H7 (cell line): Measurements from ENCODE around the gene AVPI1. TPM values are rescaled to one million over a fixed set of nuclear protein-coding genes. Genes with fewer than 3 reads are reported as not detected.
"Not testable (repeated sequence)": the region's sequence is repeated elsewhere in the genome, so short reads cannot be mapped to it uniquely, and the experiment has no call there.

Experiments used
- DNase-seq: peaks from one replicate; pipeline ENCODE4 v3.0.0; 2012
- H3K27me3 ChIP-seq: 2 replicates; pipeline ENCODE4 v1.6.0; 2011; ENCODE audit warnings: mild to moderate bottlenecking, low read length; ENCODE audit not compliant: control insufficient read depth, insufficient read depth
- H3K36me3 ChIP-seq: replicated peaks from 2 replicates; pipeline ENCODE4 v1.5.1; 2011; ENCODE audit warnings: low read length; ENCODE audit not compliant: control insufficient read depth, insufficient read depth
- H3K4me3 ChIP-seq: 2 replicates; pipeline ENCODE4 v1.5.1; 2011; ENCODE audit warnings: low read depth, mild to moderate bottlenecking, control low read depth, low read length, moderate library complexity; ENCODE audit not compliant: insufficient read depth
- total RNA-seq: library from RNA; depleted of rRNA; stranded (reverse); fragments of >200 nt; shearing (Covaris generic); gene quantifications from 2 replicates; pipeline ENCODE4 v1.2.3, GENCODE V29; 2014

AVPI1 gene
- total RNA-seq, 1 experiment from 2014 or later = 10.6 TPM

DNA sequence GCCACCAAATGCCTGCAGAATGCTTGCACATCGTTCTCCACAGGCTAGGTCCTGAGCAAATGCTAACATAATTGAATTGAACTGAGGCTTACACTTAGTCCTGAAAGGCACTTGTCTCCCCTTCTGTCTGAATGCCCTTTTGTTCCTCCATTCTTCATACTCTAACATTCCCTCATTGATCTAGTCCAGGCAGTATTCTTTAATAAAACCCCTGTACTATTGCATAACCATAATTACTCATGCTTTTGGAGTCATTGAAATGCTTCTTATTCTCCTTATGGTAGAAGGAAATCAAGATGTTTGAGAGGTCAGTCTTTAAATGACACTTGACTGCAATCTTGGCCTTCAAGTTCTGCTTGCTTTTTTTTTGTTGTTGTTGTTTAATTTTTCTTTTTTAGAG lies 39.5 kb downstream of the AVPI1 start:
- DNase-seq = no peak
- Histone ChIP-seq H3K4me3 (no peak overlapping the region), H3K27me3 (no peaks in the 10 kb centered on the region), H3K36me3 (peaks cover 20% of the 10 kb centered on the region)

DNA sequence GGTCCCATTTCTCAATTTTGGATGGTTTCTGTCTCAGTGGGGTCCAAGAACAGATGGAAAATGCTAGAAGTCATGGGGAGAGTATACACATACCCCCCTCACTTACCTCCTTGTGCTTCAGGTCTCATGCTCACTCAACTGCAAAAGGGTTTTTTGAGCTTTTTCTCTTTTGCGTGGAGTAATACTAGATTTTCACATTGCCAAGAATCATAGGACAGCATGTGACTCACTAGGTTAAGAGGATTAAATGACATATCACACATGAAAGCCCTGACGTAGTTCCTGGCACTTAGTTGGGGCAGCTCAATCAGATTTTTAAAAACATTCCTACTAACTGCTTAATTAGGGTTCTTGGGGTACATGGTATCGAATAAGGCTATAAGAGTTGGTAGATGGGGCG lies 42.1 kb downstream of the AVPI1 start:
- DNase-seq = no peak
- H3K4me3 ChIP-seq = no peak overlapping the region
- peaks cover 7% of the 10 kb centered on the region for H3K36me3 ChIP-seq
- H3K27me3 ChIP-seq = no peaks in the 10 kb centered on the region

DNA sequence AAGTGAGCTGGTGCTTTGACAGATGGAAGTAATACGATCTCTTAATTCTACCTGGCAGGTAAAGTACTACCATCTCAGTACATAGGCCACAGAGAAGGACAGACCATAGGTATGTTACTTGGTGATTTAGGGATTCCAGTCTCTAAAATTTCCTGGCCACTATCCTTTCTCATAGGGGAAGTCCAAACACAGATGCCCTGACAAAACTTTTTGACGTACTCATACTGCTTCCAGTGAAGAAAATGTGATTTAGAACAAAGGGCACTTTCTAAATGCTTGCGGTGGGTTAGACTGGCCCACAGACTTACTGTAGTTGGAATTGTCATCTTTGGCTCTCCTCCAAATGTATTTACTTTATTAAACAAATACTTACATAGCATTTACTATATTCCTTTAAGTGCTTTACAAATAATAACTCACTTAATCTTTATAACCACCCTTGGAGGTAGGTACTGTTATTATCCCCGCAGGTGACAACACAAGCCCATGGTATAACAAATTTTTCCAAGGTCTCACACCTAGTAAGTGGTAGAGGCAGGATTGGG lies 43.5 kb downstream of the AVPI1 start:
- Histone ChIP-seq H3K4me3 (no peak overlapping the region), H3K36me3 (peaks cover 7% of the 10 kb centered on the region), H3K27me3 (no peaks in the 10 kb centered on the region)
- DNase-seq = no peak

DNA sequence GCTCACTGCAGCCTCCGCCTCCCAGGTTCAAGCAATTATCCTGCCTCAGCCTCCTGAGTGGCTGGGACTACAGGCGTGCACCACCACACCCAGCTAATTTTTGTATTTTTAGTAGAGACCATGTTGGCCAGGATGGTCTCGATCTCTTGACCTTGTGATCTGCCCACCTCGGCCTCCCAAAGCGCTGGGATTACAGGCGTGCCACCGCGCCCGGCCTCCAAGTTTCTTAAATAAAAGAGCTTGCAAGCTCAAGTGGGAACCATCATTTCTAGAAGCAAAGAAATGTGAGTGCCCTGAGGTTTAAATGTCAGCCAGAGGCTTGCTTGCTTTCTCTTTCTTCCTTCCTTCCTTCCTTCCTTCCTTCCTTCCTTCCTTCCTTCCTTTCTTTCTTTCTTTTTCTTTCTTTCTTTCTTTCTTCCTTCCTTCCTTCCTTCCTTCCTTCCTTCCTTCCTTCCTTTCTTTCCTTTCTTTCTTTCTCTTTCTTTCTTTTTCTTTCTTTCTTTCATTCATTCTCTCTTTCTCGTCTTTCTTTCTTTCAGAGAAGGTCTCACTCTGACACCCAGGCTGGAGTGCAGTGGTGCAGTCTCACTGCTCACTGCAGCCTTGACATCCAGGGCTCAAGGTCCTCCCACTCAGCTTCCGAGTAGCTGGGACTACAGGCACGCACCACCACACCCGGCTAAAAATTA lies 44.4 kb downstream of the AVPI1 start:
- not testable (repeated sequence) for H3K4me3 ChIP-seq, H3K27me3 ChIP-seq, H3K36me3 ChIP-seq, DNase-seq

DNA sequence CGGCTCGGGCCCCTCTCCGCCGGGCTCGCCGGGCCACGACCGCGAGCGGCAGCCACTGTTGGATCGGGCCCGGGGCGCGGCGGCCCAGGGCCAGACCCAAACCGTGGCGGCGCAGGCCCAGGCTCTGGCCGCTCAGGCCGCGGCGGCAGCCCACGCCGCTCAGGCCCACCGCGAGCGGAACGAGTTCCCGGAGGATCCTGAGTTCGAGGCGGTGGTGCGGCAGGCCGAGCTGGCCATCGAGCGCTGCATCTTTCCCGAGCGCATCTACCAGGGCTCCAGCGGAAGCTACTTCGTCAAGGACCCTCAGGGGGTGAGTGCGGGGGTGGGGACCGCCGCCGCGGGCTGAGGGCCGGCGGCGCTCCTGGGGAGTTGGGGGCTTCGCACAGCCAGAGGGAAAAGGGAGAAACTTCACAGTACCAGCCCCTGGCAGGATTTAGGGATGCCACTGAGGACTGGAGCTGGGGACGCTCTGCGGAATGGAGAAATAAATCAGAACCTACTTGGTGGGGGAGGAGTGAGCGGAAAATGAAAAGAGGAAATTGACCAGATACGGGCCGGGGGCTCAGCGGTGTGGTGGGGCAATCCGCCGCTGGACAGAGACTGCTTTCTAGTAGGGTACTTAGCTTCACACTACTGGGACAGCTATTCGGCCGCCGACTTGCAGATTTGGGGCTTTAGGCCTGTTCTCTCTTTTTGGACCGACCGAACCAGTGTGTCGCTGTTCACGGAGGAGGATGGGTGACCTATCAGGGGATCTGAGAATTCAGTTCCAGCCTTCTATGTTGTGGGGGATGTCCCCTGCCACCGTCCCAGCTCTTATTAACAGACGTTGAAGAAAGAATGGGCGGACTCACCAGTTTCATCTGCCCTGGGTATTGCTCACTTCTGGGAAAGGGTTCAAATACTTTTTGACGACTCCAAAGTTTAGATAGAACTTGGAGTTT lies 45.9 kb downstream of the AVPI1 start:
- H3K4me3 ChIP-seq = peak overlapping the region; percentile 70
- H3K27me3 ChIP-seq = no peaks in the 10 kb centered on the region
- H3K36me3 ChIP-seq = peaks cover 7% of the 10 kb centered on the region
- peak; percentile 83 for DNase-seq

DNA sequence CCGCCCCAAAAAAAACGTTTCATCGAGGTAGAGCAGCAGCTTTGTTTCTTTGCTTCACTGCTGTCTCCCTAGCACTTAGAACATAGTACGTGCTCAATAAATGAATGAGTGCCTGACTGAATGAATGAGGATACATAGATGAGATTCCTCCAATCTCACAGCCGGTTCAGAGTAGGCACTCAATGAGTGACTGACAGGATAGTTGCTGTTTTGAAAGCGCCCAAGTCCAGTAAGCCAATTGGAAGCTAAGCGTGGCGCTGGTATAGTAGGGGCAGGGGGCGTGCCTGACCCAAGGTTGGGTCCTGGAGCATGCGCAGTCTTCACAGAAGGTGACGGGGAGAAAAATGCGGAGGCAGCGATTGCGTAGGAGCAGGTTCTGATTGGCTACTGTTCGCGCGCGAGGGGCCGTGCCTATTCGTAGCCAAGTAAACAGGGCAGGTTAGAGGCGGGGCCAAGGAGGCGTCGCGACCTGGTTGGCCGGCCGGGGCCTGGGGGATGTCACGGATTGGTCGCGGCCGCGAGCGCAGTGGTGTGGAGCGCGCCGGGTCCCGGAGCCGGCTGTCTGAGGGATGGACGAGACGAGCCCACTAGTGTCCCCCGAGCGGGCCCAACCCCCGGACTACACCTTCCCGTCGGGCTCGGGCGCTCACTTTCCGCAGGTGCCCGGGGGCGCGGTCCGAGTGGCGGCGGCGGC lies 46.7 kb downstream of the AVPI1 start, which contains the start of gene PI4K2A:
Gene PI4K2A, plus strand, starts transcription at position 498 of the 694 bp plus-strand sequence. Its CDS starts 72 bp downstream, at position 570.
- DNase-seq = peak; percentile 98
- peaks cover 7% of the 10 kb centered on the region for H3K36me3 ChIP-seq
- no peaks in the 10 kb centered on the region for H3K27me3 ChIP-seq
- peak within 1 kb of the TSS; percentile 70 for H3K4me3 ChIP-seq

DNA sequence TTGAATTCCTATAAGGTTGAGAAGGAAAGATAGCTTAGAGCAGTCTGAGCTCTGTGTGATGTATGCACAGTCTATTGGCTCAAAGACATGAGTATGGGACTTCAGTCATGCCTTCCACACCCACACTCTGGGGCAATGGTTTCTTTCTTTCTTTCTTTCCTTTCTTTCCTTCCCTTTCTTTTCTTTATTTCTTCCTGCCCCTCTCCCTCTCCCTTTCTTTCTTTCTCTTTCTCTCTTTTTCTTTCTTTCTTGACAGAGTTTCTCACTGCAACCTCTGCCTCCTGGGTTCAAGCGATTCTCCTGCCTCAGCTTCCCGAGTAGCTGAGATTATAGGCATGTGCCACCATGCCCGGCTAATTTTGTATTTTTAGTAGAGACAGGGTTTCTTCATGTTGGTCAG lies 48.0 kb downstream of the AVPI1 start:
- DNase-seq = not testable (repeated sequence)

DNA sequence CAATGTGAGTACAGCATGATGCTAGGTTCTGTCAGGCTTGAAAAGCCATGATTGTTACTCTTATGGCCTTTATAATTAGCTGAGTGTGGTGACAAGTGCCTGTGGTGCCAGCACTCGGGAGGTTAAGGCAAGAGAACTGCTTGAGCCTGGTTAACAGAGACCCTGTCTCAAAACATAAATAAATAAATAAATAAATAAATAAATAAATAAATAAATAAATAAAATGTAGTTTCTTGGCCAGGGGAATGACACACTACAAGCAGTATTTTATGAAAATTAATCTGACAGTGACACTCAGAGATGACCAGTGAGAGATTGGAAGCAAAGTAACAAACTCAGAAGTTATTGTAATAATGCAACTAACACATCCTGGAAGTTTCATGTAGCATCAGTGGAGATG lies 51.5 kb downstream of the AVPI1 start:
- Histone ChIP-seq H3K27me3 (no peaks in the 10 kb centered on the region), H3K4me3 (no peak overlapping the region), H3K36me3 (no peaks in the 10 kb centered on the region)
- DNase-seq = no peak

More for the DNA sequence above, 48.0 kb downstream of the AVPI1 start:
- not testable (repeated sequence) for H3K36me3 ChIP-seq, H3K4me3 ChIP-seq, H3K27me3 ChIP-seq

DNA sequence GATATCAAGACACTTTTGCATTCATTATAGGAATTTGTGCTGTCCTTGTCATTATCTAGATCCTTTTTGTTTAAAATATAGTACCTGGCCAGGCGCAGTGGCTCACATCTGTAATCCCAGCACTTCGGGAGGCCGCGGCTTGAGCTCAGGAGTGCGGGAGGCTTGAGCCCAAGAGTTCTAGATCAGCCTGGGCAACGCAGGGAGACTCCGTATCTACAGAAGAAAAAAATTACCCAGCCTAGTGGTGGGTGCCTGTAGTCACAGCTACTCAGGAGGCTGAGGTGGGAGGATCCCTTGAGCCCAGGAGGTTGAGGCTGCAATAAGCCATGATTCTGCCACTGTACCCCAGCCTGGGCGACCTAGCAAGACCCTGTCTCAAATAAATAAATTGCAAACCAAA lies 53.1 kb downstream of the AVPI1 start:
- DNase-seq = no peak
- peak overlapping the region; percentile 83 for H3K4me3 ChIP-seq
- H3K27me3 ChIP-seq = no peaks in the 10 kb centered on the region
- H3K36me3 ChIP-seq = no peaks in the 10 kb centered on the region

DNA sequence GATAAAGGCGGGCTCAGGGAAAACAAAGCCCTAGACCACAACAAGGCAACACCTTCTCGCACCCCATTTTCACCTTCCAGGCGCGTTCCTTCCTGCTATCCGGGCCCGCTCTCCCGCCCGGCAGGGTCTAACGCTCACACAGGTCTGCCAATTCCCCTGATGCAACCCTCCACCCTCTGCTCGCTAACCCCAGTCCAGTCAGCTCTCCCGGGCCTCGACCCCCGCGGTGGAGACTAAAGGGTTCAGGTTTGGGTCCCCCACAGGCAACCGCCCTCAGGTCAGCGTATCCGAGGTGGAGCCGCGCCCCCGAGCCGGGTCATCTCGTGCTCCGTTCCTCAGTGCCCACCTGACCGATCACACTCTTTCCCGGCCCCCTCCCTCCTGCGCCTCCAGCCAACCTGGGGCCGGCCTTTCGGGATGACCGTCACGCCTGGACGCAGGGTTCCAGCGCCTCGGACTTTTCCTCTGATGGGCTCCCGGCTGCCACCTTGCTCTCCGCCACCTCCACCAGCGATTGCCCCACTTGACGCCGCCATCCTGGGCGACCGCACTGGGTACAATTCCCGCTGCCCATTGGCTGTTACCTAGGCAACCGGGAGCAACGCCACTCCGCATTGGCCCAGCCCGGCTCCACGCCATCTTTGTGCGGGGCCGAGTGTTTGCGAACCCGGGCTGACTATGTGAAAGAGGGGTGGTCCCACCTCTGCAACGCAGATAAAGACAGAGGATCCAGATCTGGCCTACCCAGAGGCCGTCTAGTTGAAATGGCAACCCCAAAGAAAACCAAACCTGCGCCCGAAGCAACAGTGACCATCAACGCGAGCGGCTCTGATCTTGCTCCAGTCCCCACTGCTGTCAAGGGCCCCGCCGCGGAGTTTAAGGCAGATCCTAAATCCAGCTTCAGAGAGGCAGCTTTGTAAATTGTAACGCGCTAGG lies 53.8 kb downstream of the AVPI1 start, which contains the start of gene MORN4:
Gene MORN4, minus strand, starts transcription at position 552 of the 936 bp plus-strand sequence. CDS start 13,847 bp downstream, outside the sequence.
- no peaks in the 10 kb centered on the region for H3K27me3 ChIP-seq
- DNase-seq = peak; percentile 93
- no peaks in the 10 kb centered on the region for H3K36me3 ChIP-seq
- H3K4me3 ChIP-seq = peak within 1 kb of the TSS; percentile 83

DNA sequence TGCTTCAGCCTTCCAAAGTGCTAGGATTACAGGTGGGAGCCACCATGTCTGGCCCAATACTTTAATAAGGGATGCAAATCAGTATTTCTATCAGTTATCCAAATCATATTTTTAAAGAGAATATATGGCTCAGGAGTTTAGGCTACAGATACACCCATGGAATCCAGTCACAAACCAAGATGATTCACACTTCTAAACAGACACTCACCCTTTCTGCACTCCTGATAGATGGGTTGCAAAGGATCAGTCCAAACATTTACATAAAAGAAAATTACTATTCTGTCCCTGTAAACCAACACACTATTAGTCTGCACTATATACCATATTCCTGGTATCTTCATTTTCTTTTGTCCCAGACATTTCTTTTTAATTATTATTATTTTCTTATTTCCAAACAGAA lies 55.9 kb downstream of the AVPI1 start:
- H3K36me3 ChIP-seq = no peaks in the 10 kb centered on the region
- DNase-seq = no peak
- H3K4me3 ChIP-seq = no peak overlapping the region
- no peaks in the 10 kb centered on the region for H3K27me3 ChIP-seq

DNA sequence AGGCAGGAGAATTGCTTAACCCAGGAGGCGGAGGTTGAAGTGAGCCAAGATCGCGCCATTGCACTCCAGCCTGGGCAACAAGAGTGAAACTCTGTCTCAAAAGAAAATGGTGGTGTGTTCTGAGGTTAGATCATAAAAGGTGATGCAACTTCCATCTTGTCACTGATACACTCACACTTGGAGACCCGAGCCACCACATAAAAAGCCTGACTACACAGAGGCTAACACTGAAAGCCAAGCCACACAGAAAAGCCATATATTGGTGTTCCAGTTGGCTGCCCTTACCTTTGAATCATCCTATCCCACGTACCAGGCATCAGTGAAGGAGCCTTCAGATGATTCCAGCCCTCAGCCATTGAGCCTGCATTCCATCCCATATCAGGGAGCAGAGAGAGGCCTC lies 57.8 kb downstream of the AVPI1 start:
- DNase-seq = no peak
- H3K4me3 ChIP-seq = no peak overlapping the region
- no peaks in the 10 kb centered on the region for H3K27me3 ChIP-seq
- H3K36me3 ChIP-seq = no peaks in the 10 kb centered on the region

DNA sequence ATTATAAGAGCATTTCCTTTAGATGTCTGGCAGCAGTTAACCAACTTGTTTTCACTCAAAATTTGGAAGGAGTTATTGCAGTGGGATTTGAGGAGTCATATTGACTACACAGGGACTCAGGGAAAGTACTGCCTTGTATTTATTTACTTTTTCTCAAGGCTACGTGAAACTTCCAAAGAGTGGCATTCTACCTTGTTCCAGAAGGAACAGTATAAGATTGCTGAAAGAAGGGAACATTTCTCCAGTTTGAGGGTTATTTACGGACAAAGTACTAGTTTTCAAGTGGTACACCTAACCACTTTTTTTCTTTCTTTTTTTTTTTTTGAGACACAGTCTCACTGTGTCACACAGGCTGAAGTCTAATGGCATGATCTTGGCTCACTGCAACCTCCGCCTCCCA lies 58.8 kb downstream of the AVPI1 start:
- no peak overlapping the region for H3K4me3 ChIP-seq
- no peak for DNase-seq
- no peaks in the 10 kb centered on the region for H3K36me3 ChIP-seq
- no peaks in the 10 kb centered on the region for H3K27me3 ChIP-seq
